Mammary epithelial cell (primary cell): ENCODE results near the gene AQP11.

ENCODE experiments used
- EZH2 ChIP-seq: IDR thresholded peaks from 2 replicates; pipeline ENCODE4 v1.6.1; 2012; ENCODE audit warnings: low read length, inconsistent platforms, borderline replicate concordance
- TF ChIP-seq, protein P1 (sequence below), 2 donors: IDR thresholded peaks in 1 of 2; conservative IDR thresholded peaks in 1 of 2; 2 replicates each; pipeline ENCODE4 v1.5.1; 2011 to 2012; ENCODE audit warnings: inconsistent platforms in 2 of 2, low read length in 2 of 2, mild to moderate bottlenecking in 2 of 2, control low read depth in 1 of 2, low read depth in 1 of 2; ENCODE audit not compliant: insufficient read depth in 1 of 2; ENCODE audit errors: extremely low read depth in 1 of 2

DNA sequence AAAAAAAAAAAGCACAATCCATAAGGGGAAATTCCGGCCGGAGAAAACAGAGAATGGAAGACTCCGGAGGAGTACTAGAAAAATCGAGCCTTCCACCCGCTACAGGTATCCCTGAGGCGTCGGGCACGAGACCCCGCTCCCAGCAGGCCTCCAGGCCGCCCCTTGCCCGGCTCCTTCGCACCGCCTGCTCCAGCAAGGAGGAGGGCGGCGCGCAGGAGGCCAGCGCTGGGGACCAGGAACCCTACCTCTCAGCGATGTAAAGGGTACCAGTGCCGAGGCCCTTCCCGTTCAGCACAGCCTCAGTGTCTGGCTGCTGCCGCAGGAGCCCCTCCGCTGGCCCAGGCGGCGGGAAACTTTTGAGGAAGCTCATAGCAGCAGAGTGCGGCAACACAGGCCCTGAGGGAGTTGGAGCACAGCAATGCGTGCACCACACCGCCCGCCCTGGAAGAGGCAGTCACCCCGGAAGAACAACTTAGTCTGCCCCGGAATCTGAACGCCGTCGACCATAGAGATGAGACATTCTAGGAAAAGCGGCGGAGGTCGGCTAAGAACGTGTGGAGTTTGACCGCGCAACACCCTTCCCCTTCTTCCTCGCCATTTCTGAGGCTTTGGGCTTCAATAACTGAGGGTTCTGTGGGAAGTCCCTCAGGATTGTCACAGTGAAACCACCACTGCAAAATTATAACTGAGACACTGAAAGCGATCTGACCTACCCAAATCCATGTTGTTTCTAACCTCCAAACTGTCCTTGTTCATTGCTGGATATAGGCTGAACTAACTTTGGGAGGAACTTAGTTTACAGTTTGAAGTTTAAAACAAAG is 47.8 kb downstream of the AQP11 start, which contains the start of gene CLNS1A:
- TF ChIP-seq, protein P1, sequence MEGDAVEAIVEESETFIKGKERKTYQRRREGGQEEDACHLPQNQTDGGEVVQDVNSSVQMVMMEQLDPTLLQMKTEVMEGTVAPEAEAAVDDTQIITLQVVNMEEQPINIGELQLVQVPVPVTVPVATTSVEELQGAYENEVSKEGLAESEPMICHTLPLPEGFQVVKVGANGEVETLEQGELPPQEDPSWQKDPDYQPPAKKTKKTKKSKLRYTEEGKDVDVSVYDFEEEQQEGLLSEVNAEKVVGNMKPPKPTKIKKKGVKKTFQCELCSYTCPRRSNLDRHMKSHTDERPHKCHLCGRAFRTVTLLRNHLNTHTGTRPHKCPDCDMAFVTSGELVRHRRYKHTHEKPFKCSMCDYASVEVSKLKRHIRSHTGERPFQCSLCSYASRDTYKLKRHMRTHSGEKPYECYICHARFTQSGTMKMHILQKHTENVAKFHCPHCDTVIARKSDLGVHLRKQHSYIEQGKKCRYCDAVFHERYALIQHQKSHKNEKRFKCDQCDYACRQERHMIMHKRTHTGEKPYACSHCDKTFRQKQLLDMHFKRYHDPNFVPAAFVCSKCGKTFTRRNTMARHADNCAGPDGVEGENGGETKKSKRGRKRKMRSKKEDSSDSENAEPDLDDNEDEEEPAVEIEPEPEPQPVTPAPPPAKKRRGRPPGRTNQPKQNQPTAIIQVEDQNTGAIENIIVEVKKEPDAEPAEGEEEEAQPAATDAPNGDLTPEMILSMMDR (conservative IDR thresholded peaks at IDR 0.05 in 1 of 2, IDR thresholded peaks at IDR 0.05 in 1 of 2; ENCODE audit: extremely low read depth in 1 of 2, insufficient read depth in 1 of 2, low read depth in 1 of 2, low read length in 2 of 2) = no peak
- no peak for TF ChIP-seq EZH2
